GM10248 (cell line): ENCODE results near the gene YTHDC2.

Experiments
- CTCF ChIA-PET: fragments of 300-600 bp; sonication (Branson Sonifier 250); formaldehyde crosslinking; extraction: SDS; loops from one replicate; lab custom pipeline; 2021; ENCODE audit warnings: antibody characterized with exemption; lab: Yijun Ruan, JAX
- POLR2A ChIA-PET: fragments of 350-650 bp; sonication (Branson Sonifier 250); formaldehyde crosslinking; extraction: SDS; loops from one replicate; lab custom pipeline; 2020; ENCODE audit warnings: antibody characterized with exemption; lab: Yijun Ruan, JAX
- DNase-seq: peaks from one replicate; pipeline ENCODE4 v3.0.0; 2012; ENCODE audit errors: extremely low spot score
- CTCF ChIP-seq: IDR thresholded peaks from 2 replicates; pipeline ENCODE4 v1.5.1; 2012; ENCODE audit warnings: mild to moderate bottlenecking, low read depth; ENCODE audit errors: extremely low read depth, missing control alignments, control extremely low read depth

YTHDC2 gene

DNA sequence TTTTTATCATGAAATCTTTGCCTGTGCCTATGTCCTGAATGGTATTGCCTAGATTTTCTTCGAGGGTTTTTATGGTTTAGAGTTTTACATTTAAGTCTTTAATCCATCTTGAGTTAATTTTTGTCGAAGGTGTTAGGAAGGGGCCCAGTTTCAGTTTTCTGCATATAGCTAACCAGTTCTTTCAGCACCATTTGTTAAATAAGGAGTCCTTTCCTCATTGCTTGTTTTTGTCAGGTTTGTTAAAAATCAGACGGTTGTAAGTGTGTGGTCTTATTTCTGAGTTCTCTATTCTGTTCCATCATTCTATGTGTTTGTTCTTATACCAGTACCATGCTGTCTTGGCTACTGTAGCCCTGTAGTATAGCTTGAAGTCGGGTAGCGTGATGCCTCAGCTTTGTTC is 55.9 kb downstream of the YTHDC2 start:
- POLR2A ChIA-PET = no interaction called here
- CTCF ChIA-PET = interaction anchor here (1.2 to 1.8 kb wide), 3 partner anchors 11 to 573 kb away, joined by 3 to 4 read pairs (median 4); no protein-coding TSS in a partner anchor

DNA sequence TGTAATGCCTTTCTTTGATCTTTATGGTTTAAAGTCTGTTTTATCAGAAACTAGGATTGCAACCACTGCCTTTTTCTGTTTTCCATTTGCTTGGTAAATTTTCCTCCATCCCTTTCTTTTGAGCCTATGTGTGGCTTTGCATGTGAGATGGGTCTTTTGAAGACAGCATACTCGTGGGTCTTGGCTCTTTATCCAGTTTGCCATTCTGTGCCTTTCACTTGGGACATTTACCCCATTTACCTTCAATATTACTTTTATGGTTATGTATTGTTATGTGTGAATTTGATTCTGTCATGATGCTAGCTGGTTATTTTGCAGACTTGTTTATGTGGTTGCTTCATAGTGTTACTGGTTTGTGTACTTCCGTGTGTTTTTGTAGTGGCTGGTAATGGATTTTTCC is 59.2 kb downstream of the YTHDC2 start:
- TF ChIP-seq CTCF = no peak
- CTCF ChIA-PET = interaction anchor here (2.6 kb wide), 1 partner anchor 33 kb away, joined by 9 read pairs; no protein-coding TSS in a partner anchor
- POLR2A ChIA-PET = no interaction called here
- DNase-seq = no peak

More for the DNA sequence above, 55.9 kb downstream of the YTHDC2 start:
- no peak for TF ChIP-seq CTCF
- DNase-seq = no peak

GRCh38 chr5:113574417-113574816 is 60.9 kb downstream of the YTHDC2 start:
- POLR2A ChIA-PET = no interaction called here
- TF ChIP-seq CTCF = no peak
- CTCF ChIA-PET = no interaction called here
- no peak for DNase-seq

- POLR2A ChIA-PET = no interaction called here
- CTCF ChIA-PET = no interaction called here
- TF ChIP-seq CTCF = no peak
- DNase-seq = no peak
Observed at GRCh38 chr5:113575074-113575473, 61.6 kb downstream of the YTHDC2 start.

GRCh38 chr5:113578091-113578490 is 64.6 kb downstream of the YTHDC2 start:
- ChIA-PET POLR2A (no interaction called here), CTCF (no interaction called here)
- TF ChIP-seq CTCF = no peak
- DNase-seq = no peak

DNA sequence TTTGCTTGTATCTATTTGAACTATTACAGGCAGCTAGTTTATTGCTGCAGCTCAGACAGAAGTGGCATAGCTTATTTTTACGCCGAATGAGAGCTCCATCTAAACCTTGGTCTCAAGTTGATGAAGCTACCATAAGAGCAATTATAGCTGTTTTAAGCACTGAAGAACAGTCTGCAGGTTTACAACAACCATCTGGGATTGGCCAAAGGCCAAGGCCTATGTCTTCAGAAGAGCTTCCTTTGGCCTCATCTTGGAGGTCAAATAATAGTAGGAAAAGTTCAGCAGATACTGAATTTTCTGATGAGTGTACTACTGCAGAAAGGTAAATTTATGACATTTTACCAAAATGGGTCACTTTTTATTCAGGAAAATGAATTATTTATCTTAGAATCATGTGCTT is 67.9 kb downstream of the YTHDC2 start:
- ChIA-PET POLR2A (no interaction called here), CTCF (interaction anchor here (1.0 to 1.5 kb wide), 3 partner anchors 10 to 31 kb away, joined by 3 to 5 read pairs (median 4); no protein-coding TSS in a partner anchor)
- TF ChIP-seq CTCF = no peak
- no peak for DNase-seq
